Loucy (cell line): ENCODE measurements around the gene SLC6A12.

ENCODE experiments used
- H2AFZ ChIP-seq: fragments of 200-600 bp; sonication (generic); 2 replicates; pipeline ENCODE4 v1.6.0; 2016; ENCODE audit warnings: antibody characterized with exemption, mild to moderate bottlenecking, low read length, moderate library complexity
- H3F3A ChIP-seq: fragments of 200-600 bp; 2 replicates; pipeline ENCODE4 v1.6.0; 2016; ENCODE audit warnings: antibody characterized with exemption, low read depth, mild to moderate bottlenecking
- H3K27me3 ChIP-seq: fragments of 200-600 bp; sonication (generic); 2 replicates; pipeline ENCODE4 v1.6.1; 2014; ENCODE audit warnings: low read length, mild to moderate bottlenecking; ENCODE audit not compliant: insufficient read depth, poor library complexity, severe bottlenecking
- H3K36me3 ChIP-seq: fragments of 200-600 bp; sonication (generic); 2 replicates; pipeline ENCODE4 v1.6.1; 2016; ENCODE audit warnings: low read length; ENCODE audit not compliant: insufficient read depth
- H3K4me1 ChIP-seq: fragments of 200-600 bp; sonication (generic); 2 replicates; pipeline ENCODE4 v1.5.1; 2014; ENCODE audit warnings: low read length, mild to moderate bottlenecking; ENCODE audit not compliant: insufficient read depth, poor library complexity, severe bottlenecking
- H3K4me2 ChIP-seq: fragments of 200-600 bp; sonication (generic); 2 replicates; pipeline ENCODE4 v1.6.0; 2014; ENCODE audit warnings: antibody characterized with exemption, low read length, low read depth, mild to moderate bottlenecking; ENCODE audit not compliant: poor library complexity, severe bottlenecking
- H3K4me3 ChIP-seq: fragments of 200-600 bp; sonication (generic); 2 replicates; pipeline ENCODE4 v1.5.1; 2014; ENCODE audit warnings: low read length, mild to moderate bottlenecking, mixed read lengths; ENCODE audit not compliant: poor library complexity, severe bottlenecking
- H3K79me2 ChIP-seq: fragments of 200-600 bp; sonication (generic); 2 replicates; pipeline ENCODE4 v1.6.1; 2014; ENCODE audit warnings: low read length; ENCODE audit not compliant: insufficient read depth
- H3K9ac ChIP-seq: fragments of 200-600 bp; sonication (generic); 2 replicates; pipeline ENCODE4 v1.6.0; 2014; ENCODE audit warnings: mild to moderate bottlenecking, low read depth, low read length, moderate library complexity; ENCODE audit not compliant: poor library complexity, severe bottlenecking
- H3K9me2 ChIP-seq: fragments of 200-600 bp; sonication (generic); replicated peaks from 2 replicates; pipeline ENCODE4 v1.6.1; 2016; ENCODE audit warnings: low read depth, low read length, mixed read lengths
- H3K9me3 ChIP-seq: fragments of 200-600 bp; sonication (generic); 2 replicates; pipeline ENCODE4 v1.6.1; 2014; ENCODE audit warnings: mild to moderate bottlenecking, antibody characterized with exemption, low read length, low read depth; ENCODE audit not compliant: insufficient read depth
- H4K20me1 ChIP-seq: fragments of 200-600 bp; sonication (generic); 2 replicates; pipeline ENCODE4 v1.6.0; 2014; ENCODE audit warnings: antibody characterized with exemption, low read length, mild to moderate bottlenecking; ENCODE audit not compliant: insufficient read depth, poor library complexity, severe bottlenecking
- EZH2phosphoT487 ChIP-seq: fragments of 200-600 bp; IDR thresholded peaks from 2 replicates; pipeline ENCODE4 v1.6.1; 2018; ENCODE audit warnings: antibody characterized with exemption, mild to moderate bottlenecking, moderate library complexity, borderline replicate concordance
- TF ChIP-seq, protein P1 (sequence below): fragments of 200-600 bp; sonication (generic); conservative IDR thresholded peaks from 2 replicates; pipeline ENCODE4 v1.5.1; 2014; ENCODE audit warnings: mild to moderate bottlenecking, antibody characterized with exemption, low read length

Gene SLC6A12

DNA sequence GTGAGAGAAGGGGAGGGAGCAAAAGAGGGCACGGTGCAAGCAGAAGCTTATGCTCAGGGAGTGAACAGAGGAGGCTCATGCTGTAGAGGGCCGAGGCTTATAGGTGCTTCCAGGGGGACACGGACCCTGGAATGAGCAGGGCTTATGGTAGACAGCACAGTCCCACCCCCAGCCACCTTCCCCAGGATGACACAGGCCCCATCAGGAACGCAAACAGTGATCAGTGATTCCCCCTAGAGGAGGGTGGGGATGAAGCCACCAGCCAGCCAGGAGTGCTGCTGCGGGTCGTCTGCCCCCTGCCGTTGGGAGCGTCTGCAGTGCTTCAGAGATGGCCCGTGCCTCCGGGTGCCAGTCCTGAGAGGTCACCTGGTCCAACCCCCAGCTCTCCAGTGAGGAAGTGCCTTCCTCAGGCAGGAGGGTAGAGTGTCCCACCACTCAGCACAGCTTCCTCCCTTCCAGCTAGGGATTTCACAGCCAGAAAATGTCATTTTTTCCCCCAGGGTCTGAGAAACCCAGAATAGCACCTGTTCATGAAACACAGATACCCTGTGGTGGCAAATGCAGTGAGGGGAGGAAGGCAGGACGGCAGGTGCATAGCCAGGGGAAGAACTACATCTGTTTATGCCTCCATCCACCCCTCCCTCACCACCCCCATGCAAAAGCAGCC lies 60.7 kb downstream of the SLC6A12 start:
- no peak for TF ChIP-seq EZH2phosphoT487
- TF ChIP-seq, protein P1, sequence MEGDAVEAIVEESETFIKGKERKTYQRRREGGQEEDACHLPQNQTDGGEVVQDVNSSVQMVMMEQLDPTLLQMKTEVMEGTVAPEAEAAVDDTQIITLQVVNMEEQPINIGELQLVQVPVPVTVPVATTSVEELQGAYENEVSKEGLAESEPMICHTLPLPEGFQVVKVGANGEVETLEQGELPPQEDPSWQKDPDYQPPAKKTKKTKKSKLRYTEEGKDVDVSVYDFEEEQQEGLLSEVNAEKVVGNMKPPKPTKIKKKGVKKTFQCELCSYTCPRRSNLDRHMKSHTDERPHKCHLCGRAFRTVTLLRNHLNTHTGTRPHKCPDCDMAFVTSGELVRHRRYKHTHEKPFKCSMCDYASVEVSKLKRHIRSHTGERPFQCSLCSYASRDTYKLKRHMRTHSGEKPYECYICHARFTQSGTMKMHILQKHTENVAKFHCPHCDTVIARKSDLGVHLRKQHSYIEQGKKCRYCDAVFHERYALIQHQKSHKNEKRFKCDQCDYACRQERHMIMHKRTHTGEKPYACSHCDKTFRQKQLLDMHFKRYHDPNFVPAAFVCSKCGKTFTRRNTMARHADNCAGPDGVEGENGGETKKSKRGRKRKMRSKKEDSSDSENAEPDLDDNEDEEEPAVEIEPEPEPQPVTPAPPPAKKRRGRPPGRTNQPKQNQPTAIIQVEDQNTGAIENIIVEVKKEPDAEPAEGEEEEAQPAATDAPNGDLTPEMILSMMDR, result peak; percentile 100
- no peaks in the 10 kb centered on the region for H3F3A ChIP-seq
- no peaks in the 10 kb centered on the region for H3K36me3 ChIP-seq
- H3K9ac ChIP-seq, result peak overlapping the region; percentile 37
- H3K79me2 ChIP-seq, result no peaks in the 10 kb centered on the region
- no peaks in the 10 kb centered on the region for H3K9me2 ChIP-seq
- H3K4me2 ChIP-seq, result peak overlapping the region; percentile 19
- H3K4me1 ChIP-seq, result peaks cover 30% of the 10 kb centered on the region
- H3K9me3 ChIP-seq, result no peaks in the 10 kb centered on the region
- no peaks in the 10 kb centered on the region for H3K27me3 ChIP-seq
- H3K4me3 ChIP-seq, result no peak overlapping the region
- H2AFZ ChIP-seq, result peak overlapping the region; percentile 49
- no peaks in the 10 kb centered on the region for H4K20me1 ChIP-seq

DNA sequence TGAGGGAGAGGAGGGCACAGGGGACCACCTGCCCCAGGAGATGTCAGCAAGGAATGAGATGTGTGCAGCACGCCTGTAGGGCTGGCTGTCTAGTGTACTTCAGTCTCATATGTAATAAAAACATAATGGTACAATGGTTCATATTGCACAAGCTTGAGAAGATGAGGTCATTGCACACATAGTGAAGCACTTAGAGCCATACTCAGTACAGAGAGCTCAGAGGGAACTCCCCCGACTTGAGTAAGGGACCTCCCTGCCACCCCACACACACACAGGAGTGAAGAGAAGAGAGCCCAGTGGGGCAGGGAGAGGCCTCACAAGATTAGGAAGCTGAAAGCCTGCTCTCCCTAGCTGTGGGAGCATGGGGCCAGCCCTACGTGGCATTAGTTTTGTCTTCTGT lies 61.5 kb downstream of the SLC6A12 start:
- Histone ChIP-seq H3K27me3 (no peaks in the 10 kb centered on the region), H3K4me2 (no peak overlapping the region), H3K4me1 (peaks cover 30% of the 10 kb centered on the region), H4K20me1 (no peaks in the 10 kb centered on the region), H2AFZ (no peak overlapping the region), H3F3A (no peaks in the 10 kb centered on the region), H3K9me2 (no peaks in the 10 kb centered on the region), H3K36me3 (no peaks in the 10 kb centered on the region), H3K79me2 (no peaks in the 10 kb centered on the region), H3K9me3 (no peaks in the 10 kb centered on the region), H3K4me3 (no peak overlapping the region), H3K9ac (peak overlapping the region; percentile 15)
- TF ChIP-seq, protein P1, result no peak
- no peak for TF ChIP-seq EZH2phosphoT487

DNA sequence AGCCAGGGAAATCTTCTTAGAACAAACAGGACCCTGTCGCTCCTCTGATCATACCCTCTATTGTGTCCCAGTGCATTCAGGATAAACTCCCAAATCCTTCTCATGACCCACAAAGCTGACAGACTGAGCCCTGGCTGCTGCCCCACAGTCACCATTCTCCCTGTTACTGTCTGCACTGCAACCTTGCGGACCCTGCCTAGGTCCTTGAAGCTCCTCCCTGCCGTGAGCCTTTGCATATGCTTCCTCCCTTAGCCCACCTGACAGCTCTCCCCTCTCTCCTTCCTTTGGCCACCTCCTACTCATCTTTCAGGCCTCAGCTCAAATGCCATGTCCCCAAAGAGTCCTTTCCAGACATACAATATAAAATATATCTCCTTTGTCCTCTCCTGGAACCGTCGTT lies 62.4 kb downstream of the SLC6A12 start:
- TF ChIP-seq, protein P1, result no peak
- no peak for TF ChIP-seq EZH2phosphoT487
- Histone ChIP-seq H3F3A (no peaks in the 10 kb centered on the region), H2AFZ (no peak overlapping the region), H3K9me3 (no peaks in the 10 kb centered on the region), H3K4me2 (no peak overlapping the region), H3K79me2 (no peaks in the 10 kb centered on the region), H3K36me3 (no peaks in the 10 kb centered on the region), H3K9me2 (no peaks in the 10 kb centered on the region), H4K20me1 (no peaks in the 10 kb centered on the region), H3K4me3 (no peak overlapping the region), H3K9ac (no peak overlapping the region), H3K27me3 (no peaks in the 10 kb centered on the region), H3K4me1 (peaks cover 30% of the 10 kb centered on the region)
